CD4-positive, alpha-beta memory T cell (primary cell): ENCODE results near the gene PCSK4. TPM values are rescaled to one million over a fixed set of nuclear protein-coding genes. Genes with fewer than 3 reads are reported as not detected.

Source experiments
- CTCF ChIA-PET: fragments of 350-600 bp; sonication (Branson Sonifier 250); formaldehyde crosslinking; loops from one replicate; lab custom pipeline; 2021; ENCODE audit warnings: inconsistent platforms; ENCODE audit not compliant: partially characterized antibody; lab: Charles Lee
- POLR2A ChIA-PET: fragments of 350-600 bp; sonication (Branson Sonifier 250); formaldehyde crosslinking; loops from one replicate; lab custom pipeline; 2021; ENCODE audit not compliant: partially characterized antibody; lab: Charles Lee
- DNase-seq, 5 donors: peaks; one replicate each; pipeline versions ENCODE4 v3.0.0 to v3.0.0-alpha.2; 2020 to 2022; ENCODE audit warnings: mixed read lengths in 1 of 5
- H3K27ac ChIP-seq: one replicate; pipeline ENCODE4 v1.7.0; 2013; ENCODE audit warnings: low read depth, low read length
- H3K27me3 ChIP-seq: 2 replicates; pipeline ENCODE4 v1.7.0; 2013; ENCODE audit warnings: mild to moderate bottlenecking, low read length, moderate library complexity; ENCODE audit not compliant: insufficient read depth
- H3K36me3 ChIP-seq: 2 replicates; pipeline ENCODE4 v1.7.0; 2013; ENCODE audit warnings: mild to moderate bottlenecking, low read length, moderate library complexity; ENCODE audit not compliant: insufficient read depth
- H3K4me1 ChIP-seq: 2 replicates; pipeline ENCODE4 v1.7.0; 2013; ENCODE audit warnings: mild to moderate bottlenecking, low read length, moderate library complexity; ENCODE audit not compliant: insufficient read depth
- H3K4me3 ChIP-seq, 2 donors: one replicate each; pipeline ENCODE4 v1.7.0; 2013; ENCODE audit warnings: low read length in 2 of 2, mild to moderate bottlenecking in 1 of 2
- H3K9me3 ChIP-seq, 2 donors: one replicate each; pipeline ENCODE4 v1.7.0; 2013; ENCODE audit warnings: low read length in 2 of 2, control low read depth in 1 of 2; ENCODE audit not compliant: control insufficient read depth in 1 of 2
- H3K27ac Mint-ChIP-seq, 7 donors: one replicate each; pipeline ENCODE4 v1.8.0; 2020 to 2021; ENCODE audit warnings: mixed read lengths in 7 of 7, mild to moderate bottlenecking in 6 of 7, inconsistent platforms in 3 of 7, moderate library complexity in 3 of 7
- H3K27me3 Mint-ChIP-seq, 2 donors: one replicate each; pipeline ENCODE4 v1.8.0; 2020 to 2021; ENCODE audit warnings: mixed read lengths in 2 of 2
- H3K36me3 Mint-ChIP-seq, 2 donors: one replicate each; pipeline ENCODE4 v1.8.0; 2020 to 2021; ENCODE audit warnings: mixed read lengths in 2 of 2, inconsistent platforms in 1 of 2, mild to moderate bottlenecking in 1 of 2
- H3K4me1 Mint-ChIP-seq, 4 donors: one replicate each; pipeline ENCODE4 v1.8.0; 2020 to 2021; ENCODE audit warnings: mixed read lengths in 4 of 4, mild to moderate bottlenecking in 1 of 4
- H3K4me3 Mint-ChIP-seq, 8 donors: one replicate each; pipeline ENCODE4 v1.8.0; 2020 to 2021; ENCODE audit warnings: mixed read lengths in 8 of 8, mild to moderate bottlenecking in 7 of 8, moderate library complexity in 6 of 8, inconsistent platforms in 3 of 8
- H3K9me3 Mint-ChIP-seq, 8 donors: one replicate each; pipeline ENCODE4 v1.8.0; 2020 to 2021; ENCODE audit warnings: mixed read lengths in 8 of 8, mild to moderate bottlenecking in 5 of 8, inconsistent platforms in 3 of 8, moderate library complexity in 1 of 8
- intact Hi-C: fragments of 100-400 bp; cut with micrococcal nuclease; formaldehyde crosslinking; loops from one replicate; pipeline ENCODE4 v1.15.1; 2023
- polyA plus RNA-seq, 2 donors: library from polyadenylated mRNA; unstranded; fragments of 300-500 nt; fragmentation: Illumina TruSeq; gene quantifications; one replicate each; pipeline ENCODE4 v1.2.3, GENCODE V29; 2021
- total RNA-seq, 2 experiments: library from RNA; stranded (reverse); gene quantifications; one replicate each; pipeline ENCODE4 v1.2.3, GENCODE V29; 2021

The PCSK4 gene
- total and polyA plus RNA-seq, 4 experiments from 2014 or later: 3.1 to 3.7 TPM; not detected in 2

DNA sequence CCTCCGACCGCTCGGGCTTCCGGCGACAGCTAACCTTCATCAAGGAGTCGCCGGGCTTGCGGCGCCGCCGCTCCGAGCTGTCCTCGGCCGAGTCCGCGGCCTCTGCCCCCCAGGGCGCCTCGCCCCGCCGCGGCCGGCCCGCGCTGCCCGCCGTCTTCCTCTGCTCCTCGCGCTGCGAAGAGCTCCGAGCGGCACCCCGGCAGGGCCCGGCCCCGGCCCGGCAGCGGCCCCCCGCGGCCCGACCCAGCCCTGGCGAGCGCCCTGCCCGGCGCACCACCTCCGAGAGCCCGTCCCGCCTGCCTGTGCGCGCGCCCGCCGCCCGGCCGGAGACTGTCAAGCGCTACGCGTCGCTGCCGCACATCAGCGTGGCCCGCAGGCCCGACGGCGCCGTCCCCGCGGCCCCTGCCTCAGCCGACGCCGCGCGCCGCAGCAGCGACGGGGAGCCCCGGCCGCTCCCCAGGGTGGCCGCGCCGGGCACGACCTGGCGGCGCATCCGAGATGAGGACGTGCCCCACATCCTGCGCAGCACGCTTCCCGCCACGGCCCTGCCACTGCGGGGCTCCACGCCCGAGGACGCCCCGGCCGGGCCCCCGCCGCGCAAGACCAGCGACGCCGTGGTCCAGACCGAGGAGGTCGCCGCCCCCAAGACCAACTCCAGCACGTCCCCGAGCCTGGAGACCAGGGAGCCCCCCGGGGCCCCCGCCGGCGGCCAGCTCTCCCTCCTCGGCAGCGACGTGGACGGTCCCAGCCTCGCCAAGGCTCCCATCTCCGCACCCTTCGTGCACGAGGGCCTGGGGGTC lies 20.7 kb downstream of the PCSK4 start:
- intact Hi-C loops: loop anchor here (1.0 to 2.0 kb wide), 3 partner anchors 10 to 45 kb away; partner anchors contain the start of gene C19orf25
- no peaks in the 10 kb centered on the region for H3K27me3 ChIP-seq
- H3K4me3 Mint-ChIP-seq: no peak overlapping the region

GRCh38 chr19:1468821-1469254 lies 21.3 kb downstream of the PCSK4 start:
- Histone ChIP-seq H3K4me3 (no peak overlapping the region), H3K27ac (no peak overlapping the region), H3K36me3 (no peaks in the 10 kb centered on the region), H3K27me3 (no peaks in the 10 kb centered on the region), H3K9me3 (no peaks in the 10 kb centered on the region), H3K4me1 (peaks cover 54% of the 10 kb centered on the region)
- Mint-ChIP-seq H3K9me3 (no peaks in the 10 kb centered on the region), H3K4me3 (peak overlapping the region in 6 of 8 donors; percentile 7 to 52 (median 44)), H3K27me3 (peaks cover 0 to 1% of the 10 kb centered on the region in 2 donors), H3K36me3 (no peaks in the 10 kb centered on the region), H3K4me1 (peaks cover 3 to 21% (median 8%) of the 10 kb centered on the region in 4 donors), H3K27ac (no peak overlapping the region)
- intact Hi-C loops: no loop called here
- ChIA-PET CTCF (no interaction called here), POLR2A (interaction anchor here (0.7 to 2.0 kb wide), 7 partner anchors 9 to 60 kb away, joined by 3 to 8 read pairs (median 4); partner anchors contain the start of gene REEP6)
- no peak for DNase-seq

More for the DNA sequence above, 20.7 kb downstream of the PCSK4 start:
- Mint-ChIP-seq H3K4me1 (peaks cover 3 to 21% (median 8%) of the 10 kb centered on the region in 4 donors), H3K27me3 (peaks cover 0 to 1% of the 10 kb centered on the region in 2 donors), H3K36me3 (no peaks in the 10 kb centered on the region), H3K9me3 (no peaks in the 10 kb centered on the region), H3K27ac (peak overlapping the region in 1 of 7 donors; percentile 58)
- ChIA-PET POLR2A (interaction anchor here (0.7 to 3.1 kb wide), 8 partner anchors 8 to 200 kb away, joined by 3 to 11 read pairs (median 4); partner anchors contain the start of genes CIRBP and REEP6), CTCF (interaction anchor here (2.6 kb wide), 1 partner anchor 24 kb away, joined by 9 read pairs; no protein-coding TSS in a partner anchor)
- peak in 4 of 5 donors; percentile 4 to 45 (median 29) for DNase-seq
- Histone ChIP-seq H3K4me3 (peak overlapping the region in 1 of 2 donors; percentile 58), H3K4me1 (peaks cover 54% of the 10 kb centered on the region), H3K36me3 (no peaks in the 10 kb centered on the region), H3K27ac (no peak overlapping the region), H3K9me3 (no peaks in the 10 kb centered on the region)

DNA sequence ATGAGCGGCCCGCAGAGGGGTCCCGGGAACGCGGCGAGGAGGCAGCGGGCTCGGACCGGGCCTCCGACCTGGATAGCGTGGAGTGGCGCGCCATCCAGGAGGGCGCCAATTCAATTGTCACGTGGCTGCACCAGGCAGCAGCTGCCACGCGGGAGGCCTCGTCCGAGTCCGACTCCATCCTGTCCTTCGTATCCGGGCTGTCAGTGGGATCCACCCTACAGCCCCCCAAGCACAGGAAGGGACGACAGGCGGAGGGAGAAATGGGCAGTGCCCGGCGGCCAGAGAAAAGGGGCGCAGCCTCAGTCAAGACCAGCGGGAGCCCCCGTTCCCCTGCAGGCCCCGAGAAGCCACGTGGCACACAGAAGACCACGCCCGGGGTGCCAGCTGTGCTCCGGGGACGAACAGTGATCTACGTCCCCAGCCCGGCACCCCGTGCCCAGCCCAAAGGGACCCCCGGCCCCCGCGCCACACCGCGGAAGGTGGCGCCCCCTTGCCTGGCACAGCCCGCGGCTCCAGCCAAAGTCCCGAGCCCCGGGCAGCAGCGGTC lies 21.8 kb downstream of the PCSK4 start:
- Mint-ChIP-seq H3K9me3 (no peaks in the 10 kb centered on the region), H3K4me3 (peak overlapping the region in 5 of 8 donors; percentile 38 to 67 (median 51)), H3K27ac (no peak overlapping the region), H3K4me1 (peaks cover 3 to 21% (median 8%) of the 10 kb centered on the region in 4 donors), H3K27me3 (peaks cover 0 to 1% of the 10 kb centered on the region in 2 donors), H3K36me3 (no peaks in the 10 kb centered on the region)
- CTCF ChIA-PET: no interaction called here
- DNase-seq: no peak
- no peaks in the 10 kb centered on the region for H3K9me3 ChIP-seq
- H3K4me1 ChIP-seq: peaks cover 54% of the 10 kb centered on the region
- intact Hi-C loops: no loop called here
- H3K4me3 ChIP-seq: no peak overlapping the region
- H3K27ac ChIP-seq: no peak overlapping the region
- H3K36me3 ChIP-seq: no peaks in the 10 kb centered on the region
- no peaks in the 10 kb centered on the region for H3K27me3 ChIP-seq
- POLR2A ChIA-PET: interaction anchor here (0.7 to 2.0 kb wide), 7 partner anchors 9 to 60 kb away, joined by 3 to 8 read pairs (median 4); partner anchors contain the start of gene REEP6

DNA sequence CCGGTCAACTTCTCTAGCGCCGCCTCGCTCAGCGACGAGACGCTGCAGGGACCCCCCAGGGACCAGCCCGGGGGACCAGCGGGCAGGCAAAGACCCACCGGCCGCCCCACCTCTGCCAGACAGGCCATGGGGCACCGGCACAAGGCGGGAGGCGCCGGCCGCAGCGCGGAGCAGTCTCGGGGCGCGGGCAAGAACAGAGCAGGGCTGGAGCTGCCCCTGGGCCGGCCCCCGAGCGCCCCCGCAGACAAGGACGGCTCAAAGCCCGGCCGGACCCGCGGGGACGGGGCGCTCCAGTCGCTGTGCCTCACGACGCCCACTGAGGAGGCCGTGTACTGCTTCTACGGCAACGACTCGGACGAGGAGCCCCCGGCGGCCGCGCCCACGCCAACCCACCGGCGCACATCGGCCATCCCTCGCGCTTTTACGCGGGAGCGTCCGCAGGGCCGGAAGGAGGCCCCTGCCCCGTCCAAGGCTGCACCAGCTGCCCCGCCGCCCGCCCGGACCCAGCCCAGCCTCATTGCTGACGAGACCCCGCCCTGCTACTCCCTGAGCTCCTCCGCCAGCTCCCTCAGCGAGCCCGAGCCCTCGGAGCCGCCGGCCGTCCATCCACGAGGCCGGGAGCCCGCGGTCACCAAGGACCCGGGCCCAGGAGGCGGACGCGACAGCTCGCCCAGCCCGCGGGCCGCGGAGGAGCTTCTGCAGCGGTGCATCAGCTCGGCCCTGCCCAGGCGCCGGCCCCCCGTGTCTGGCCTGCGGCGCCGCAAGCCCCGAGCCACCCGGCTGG lies 22.5 kb downstream of the PCSK4 start:
- no peak overlapping the region for H3K27ac ChIP-seq
- Mint-ChIP-seq H3K27ac (no peak overlapping the region), H3K27me3 (no peaks in the 10 kb centered on the region), H3K36me3 (no peaks in the 10 kb centered on the region), H3K4me3 (no peak overlapping the region), H3K9me3 (no peaks in the 10 kb centered on the region), H3K4me1 (peaks cover 0 to 15% (median 7%) of the 10 kb centered on the region in 4 donors)
- no peak overlapping the region for H3K4me3 ChIP-seq
- no peaks in the 10 kb centered on the region for H3K27me3 ChIP-seq
- ChIA-PET POLR2A (interaction anchor here (1.5 to 1.6 kb wide), 3 partner anchors 10 to 30 kb away, joined by 3 to 8 read pairs (median 3); no protein-coding TSS in a partner anchor), CTCF (interaction anchor here (0.6 kb wide), 1 partner anchor 358 kb away, joined by 3 read pairs; no protein-coding TSS in a partner anchor)
- intact Hi-C loops: no loop called here
- peak in 1 of 5 donors; percentile 25 for DNase-seq
- no peaks in the 10 kb centered on the region for H3K36me3 ChIP-seq
- H3K4me1 ChIP-seq: peaks cover 54% of the 10 kb centered on the region
- H3K9me3 ChIP-seq: no peaks in the 10 kb centered on the region

DNA sequence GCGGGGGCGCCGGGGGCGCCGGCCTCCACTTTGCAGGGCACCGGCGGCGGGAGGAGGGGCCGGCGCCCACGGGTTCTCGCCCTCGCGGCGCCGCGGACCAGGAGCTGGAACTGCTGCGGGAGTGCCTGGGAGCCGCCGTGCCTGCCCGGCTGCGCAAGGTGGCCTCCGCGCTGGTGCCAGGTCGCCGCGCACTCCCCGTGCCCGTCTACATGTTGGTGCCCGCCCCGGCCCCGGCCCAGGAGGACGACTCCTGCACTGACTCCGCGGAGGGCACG lies 23.0 kb downstream of the PCSK4 start:
- ChIA-PET CTCF (interaction anchor here (1.2 kb wide), 1 partner anchor 30 kb away, joined by 3 read pairs; no protein-coding TSS in a partner anchor), POLR2A (interaction anchor here (0.7 to 1.3 kb wide), 2 partner anchors 11 to 110 kb away, joined by 3 to 4 read pairs; no protein-coding TSS in a partner anchor)
- H3K27me3 Mint-ChIP-seq: no peaks in the 10 kb centered on the region
- Histone ChIP-seq H3K27ac (no peak overlapping the region), H3K36me3 (no peaks in the 10 kb centered on the region), H3K4me3 (no peak overlapping the region), H3K9me3 (no peaks in the 10 kb centered on the region), H3K4me1 (peaks cover 54% of the 10 kb centered on the region), H3K27me3 (no peaks in the 10 kb centered on the region)
- H3K9me3 Mint-ChIP-seq: no peaks in the 10 kb centered on the region
- no peak overlapping the region for H3K27ac Mint-ChIP-seq
- H3K4me1 Mint-ChIP-seq: peaks cover 0 to 14% (median 7%) of the 10 kb centered on the region in 4 donors
- no peak overlapping the region for H3K4me3 Mint-ChIP-seq
- no peaks in the 10 kb centered on the region for H3K36me3 Mint-ChIP-seq
- no peak for DNase-seq
- intact Hi-C loops: no loop called here

- POLR2A ChIA-PET: interaction anchor here (0.7 to 1.3 kb wide), 2 partner anchors 11 to 109 kb away, joined by 3 to 4 read pairs; no protein-coding TSS in a partner anchor
Observed at GRCh38 chr19:1466461-1467214, 23.5 kb downstream of the PCSK4 start.

More at GRCh38 chr19:1466461-1467214, 23.5 kb downstream of the PCSK4 start:
- Mint-ChIP-seq H3K27me3 (no peaks in the 10 kb centered on the region), H3K36me3 (no peaks in the 10 kb centered on the region), H3K27ac (no peak overlapping the region), H3K4me1 (peaks cover 0 to 10% (median 5%) of the 10 kb centered on the region in 4 donors), H3K4me3 (no peak overlapping the region), H3K9me3 (no peaks in the 10 kb centered on the region)
- Histone ChIP-seq H3K4me1 (peaks cover 49% of the 10 kb centered on the region), H3K27me3 (no peaks in the 10 kb centered on the region), H3K27ac (no peak overlapping the region), H3K4me3 (no peak overlapping the region), H3K36me3 (no peaks in the 10 kb centered on the region), H3K9me3 (no peaks in the 10 kb centered on the region)
- DNase-seq: no peak
- CTCF ChIA-PET: interaction anchor here (0.8 to 1.2 kb wide), 3 partner anchors 14 to 29 kb away, joined by 3 read pairs; no protein-coding TSS in a partner anchor
- intact Hi-C loops: no loop called here
